B cell (primary cell): ENCODE results near the gene TAL1. TPM values are rescaled to one million over a fixed set of nuclear protein-coding genes. Genes with fewer than 3 reads are reported as not detected.

Experiments
- ATAC-seq: fragments of 200-7000 bp; cut with Tn5 transposase; one replicate; pipeline ENCODE4 v1.10.0; 2021; ENCODE audit warnings: low read depth, mild to moderate bottlenecking, moderate number of reproducible peaks, moderate library complexity
- CTCF ChIA-PET: fragments of 350-600 bp; sonication (Branson Sonifier 250); formaldehyde crosslinking; loops from one replicate; lab custom pipeline; 2021; ENCODE audit warnings: antibody characterized with exemption, inconsistent platforms; lab: Charles Lee
- POLR2A ChIA-PET: fragments of 350-600 bp; sonication (Branson Sonifier 250); formaldehyde crosslinking; loops from one replicate; lab custom pipeline; 2021; ENCODE audit warnings: antibody characterized with exemption; lab: Charles Lee
- DNase-seq: peaks from one replicate; pipeline ENCODE4 v3.0.0; 2013
- H2AFZ ChIP-seq: 2 replicates; pipeline ENCODE4 v1.6.1; 2012; ENCODE audit warnings: mild to moderate bottlenecking, low read depth, low read length; ENCODE audit not compliant: insufficient read depth, poor library complexity, severe bottlenecking
- H3K27ac ChIP-seq, 2 donors: 1 replicate in 1 of 2; 2 replicates in 1 of 2; pipeline ENCODE4 v1.5.1; 2012 to 2013; ENCODE audit warnings: low read length in 2 of 2, mild to moderate bottlenecking in 2 of 2, moderate library complexity in 1 of 2
- H3K27me3 ChIP-seq, 4 experiments: fragments of 200-600 bp in 1 of 4; sonication (generic) in 1 of 4; replicated peaks in 1 of 4; 1 replicate in 2 of 4; 2 replicates in 2 of 4; pipeline versions ENCODE4 v1.6.1 to v1.7.0; 2013 to 2016; ENCODE audit warnings: low read length in 3 of 4, mild to moderate bottlenecking in 2 of 4, mixed read lengths in 1 of 4, moderate library complexity in 1 of 4; ENCODE audit not compliant: insufficient read depth in 4 of 4, control insufficient read depth in 3 of 4; ENCODE audit errors: control extremely low read depth in 1 of 4
- H3K36me3 ChIP-seq, 2 experiments: replicated peaks in 1 of 2; 1 replicate in 1 of 2; 2 replicates in 1 of 2; pipeline versions ENCODE4 v1.6.1 to v1.7.1; 2013; ENCODE audit warnings: low read length in 1 of 2; ENCODE audit not compliant: insufficient read depth in 2 of 2, control insufficient read depth in 1 of 2; ENCODE audit errors: control extremely low read depth in 1 of 2, extremely low read depth in 1 of 2
- H3K4me1 ChIP-seq, 2 donors: fragments of 200-600 bp in 1 of 2; sonication (generic) in 1 of 2; 1 replicate in 1 of 2; 2 replicates in 1 of 2; pipeline versions ENCODE4 v1.5.1 to v1.6.1; 2013 to 2017; ENCODE audit warnings: low read length in 2 of 2; ENCODE audit not compliant: control insufficient read depth in 2 of 2, insufficient read depth in 2 of 2
- H3K4me2 ChIP-seq: replicated peaks from 2 replicates; pipeline ENCODE3; 2012; ENCODE audit warnings: mild to moderate bottlenecking, low read depth, low read length; ENCODE audit not compliant: poor library complexity, severe bottlenecking
- H3K4me3 ChIP-seq, 5 experiments: fragments of 200-600 bp in 1 of 5; sonication (generic) in 1 of 5; 1 replicate in 3 of 5; 2 replicates in 2 of 5; pipeline versions ENCODE4 v1.5.1 to v1.7.0; 2011 to 2016; ENCODE audit warnings: low read length in 4 of 5, mild to moderate bottlenecking in 4 of 5, low read depth in 2 of 5, control low read depth in 1 of 5, moderate library complexity in 1 of 5; ENCODE audit not compliant: insufficient read depth in 1 of 5; ENCODE audit errors: control extremely low read depth in 1 of 5, extremely low read depth in 1 of 5
- H3K79me2 ChIP-seq: fragments of 200-600 bp; sonication (generic); one replicate; pipeline ENCODE4 v1.6.0; 2016; ENCODE audit warnings: low read length; ENCODE audit not compliant: control insufficient read depth, insufficient read depth
- H3K9ac ChIP-seq: fragments of 200-600 bp; sonication (generic); 2 replicates; pipeline ENCODE4 v1.6.1; 2017; ENCODE audit warnings: mild to moderate bottlenecking, low read length, moderate library complexity
- H3K9me3 ChIP-seq, 3 donors: one replicate each; pipeline versions ENCODE4 v1.6.1 to v1.7.1; 2013; ENCODE audit warnings: low read length in 2 of 3; ENCODE audit not compliant: control insufficient read depth in 2 of 3, insufficient read depth in 1 of 3; ENCODE audit errors: control extremely low read depth in 1 of 3
- H4K20me1 ChIP-seq: 2 replicates; pipeline ENCODE4 v1.6.0; 2012; ENCODE audit warnings: mild to moderate bottlenecking, low read length; ENCODE audit not compliant: insufficient read depth, control insufficient read depth, poor library complexity, severe bottlenecking
- H3K27ac Mint-ChIP-seq: one replicate; pipeline ENCODE4 v1.8.0; 2021; ENCODE audit warnings: mixed read lengths
- H3K27me3 Mint-ChIP-seq: one replicate; pipeline ENCODE4 v1.8.0; 2021; ENCODE audit warnings: mixed read lengths
- H3K4me1 Mint-ChIP-seq: one replicate; pipeline ENCODE4 v1.8.0; 2021; ENCODE audit warnings: mixed read lengths
- H3K4me3 Mint-ChIP-seq: one replicate; pipeline ENCODE4 v1.8.0; 2021; ENCODE audit warnings: mixed read lengths
- H3K9me3 Mint-ChIP-seq: one replicate; pipeline ENCODE4 v1.8.0; 2022; ENCODE audit warnings: mixed read lengths; ENCODE audit not compliant: insufficient read depth
- EZH2 ChIP-seq: IDR thresholded peaks from 2 replicates; pipeline ENCODE4 v1.6.1; 2012; ENCODE audit warnings: borderline replicate concordance, low read depth, mild to moderate bottlenecking, moderate library complexity, low read length; ENCODE audit not compliant: insufficient read depth, poor library complexity, severe bottlenecking
- WGBS: methylation state at CpG from one replicate; pipeline ENCODE4 v1.1.5; 2013; ENCODE audit warnings: missing lambda C conversion rate; ENCODE audit not compliant: insufficient coverage; 5-methylcytosine and 5-hydroxymethylcytosine counted together
- intact Hi-C: fragments of 100-400 bp; cut with micrococcal nuclease; formaldehyde crosslinking; loops from one replicate; pipeline ENCODE4 v1.10.0; 2022
- polyA plus RNA-seq: library from polyadenylated mRNA; depleted of rRNA; stranded (reverse); fragments of >200 nt; gene quantifications from 2 replicates; pipeline ENCODE4 v1.2.3, GENCODE V29; 2012
- total RNA-seq, 2 donors: library from RNA; stranded (reverse); fragments of 120-200 nt in 1 of 2; gene quantifications; 1 replicate in 1 of 2; 2 replicates in 1 of 2; pipeline versions ENCODE4 v1.2.3 to v1.2.4, GENCODE V29; 2013 to 2022
- TF ChIP-seq, protein P1 (sequence below): fragments of 200-600 bp; IDR thresholded peaks from one replicate; pipeline ENCODE4 v1.8.0; 2022; ENCODE audit warnings: antibody characterized with exemption, mild to moderate bottlenecking

Gene TAL1
- total and polyA plus RNA-seq, 2 donors (not counting 1 experiment from before 2014, with no cell fraction given), result not detected

DNA sequence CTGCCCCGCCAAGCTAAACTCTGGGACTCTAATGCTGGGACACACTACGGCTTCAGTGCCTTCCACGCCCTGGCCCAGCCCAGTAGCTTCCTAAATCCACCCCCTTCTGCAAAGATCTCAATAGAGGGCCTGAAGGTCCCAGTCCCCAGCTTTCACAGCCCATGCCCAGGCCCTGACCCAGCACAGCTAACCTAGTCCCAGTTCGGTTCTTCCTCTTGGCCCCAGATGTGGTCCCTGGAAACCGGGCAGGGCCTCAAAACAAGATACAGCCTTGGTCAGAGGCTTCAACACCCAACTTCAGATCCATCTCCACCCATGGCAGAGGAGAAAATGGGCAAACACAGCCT, 41.5 kb downstream of the TAL1 start:
- no peak overlapping the region for H3K9ac ChIP-seq
- no peak overlapping the region for H2AFZ ChIP-seq
- peaks cover 7% of the 10 kb centered on the region for H3K27me3 Mint-ChIP-seq
- no peaks in the 10 kb centered on the region for H3K27me3 ChIP-seq
- no peaks in the 10 kb centered on the region for H3K4me1 ChIP-seq
- 76% methylated on average over 5 of the region's 5 CpGs for WGBS
- CTCF ChIA-PET, result interaction anchor here (0.8 to 5.7 kb wide), 5 partner anchors 10 to 519 kb away, joined by 3 to 36 read pairs (median 6); no protein-coding TSS in a partner anchor
- H3K27ac Mint-ChIP-seq, result no peak overlapping the region
- no peaks in the 10 kb centered on the region for H3K4me1 Mint-ChIP-seq
- intact Hi-C loops, result loop anchor here (5.0 kb wide), 1 partner anchor 72 kb away; no protein-coding TSS in a partner anchor
- no peak for ATAC-seq
- H3K4me3 Mint-ChIP-seq, result no peak overlapping the region
- no peaks in the 10 kb centered on the region for H3K9me3 ChIP-seq
- POLR2A ChIA-PET, result no interaction called here
- H3K9me3 Mint-ChIP-seq, result no peaks in the 10 kb centered on the region
- H3K4me2 ChIP-seq, result no peak overlapping the region
- no peak overlapping the region for H3K27ac ChIP-seq
- H3K4me3 ChIP-seq, result no peak overlapping the region
- DNase-seq, result no peak
- TF ChIP-seq, protein P1, sequence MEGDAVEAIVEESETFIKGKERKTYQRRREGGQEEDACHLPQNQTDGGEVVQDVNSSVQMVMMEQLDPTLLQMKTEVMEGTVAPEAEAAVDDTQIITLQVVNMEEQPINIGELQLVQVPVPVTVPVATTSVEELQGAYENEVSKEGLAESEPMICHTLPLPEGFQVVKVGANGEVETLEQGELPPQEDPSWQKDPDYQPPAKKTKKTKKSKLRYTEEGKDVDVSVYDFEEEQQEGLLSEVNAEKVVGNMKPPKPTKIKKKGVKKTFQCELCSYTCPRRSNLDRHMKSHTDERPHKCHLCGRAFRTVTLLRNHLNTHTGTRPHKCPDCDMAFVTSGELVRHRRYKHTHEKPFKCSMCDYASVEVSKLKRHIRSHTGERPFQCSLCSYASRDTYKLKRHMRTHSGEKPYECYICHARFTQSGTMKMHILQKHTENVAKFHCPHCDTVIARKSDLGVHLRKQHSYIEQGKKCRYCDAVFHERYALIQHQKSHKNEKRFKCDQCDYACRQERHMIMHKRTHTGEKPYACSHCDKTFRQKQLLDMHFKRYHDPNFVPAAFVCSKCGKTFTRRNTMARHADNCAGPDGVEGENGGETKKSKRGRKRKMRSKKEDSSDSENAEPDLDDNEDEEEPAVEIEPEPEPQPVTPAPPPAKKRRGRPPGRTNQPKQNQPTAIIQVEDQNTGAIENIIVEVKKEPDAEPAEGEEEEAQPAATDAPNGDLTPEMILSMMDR, result no peak
- TF ChIP-seq EZH2, result no peak
- H3K36me3 ChIP-seq, result no peaks in the 10 kb centered on the region
- no peaks in the 10 kb centered on the region for H4K20me1 ChIP-seq
- no peaks in the 10 kb centered on the region for H3K79me2 ChIP-seq

DNA sequence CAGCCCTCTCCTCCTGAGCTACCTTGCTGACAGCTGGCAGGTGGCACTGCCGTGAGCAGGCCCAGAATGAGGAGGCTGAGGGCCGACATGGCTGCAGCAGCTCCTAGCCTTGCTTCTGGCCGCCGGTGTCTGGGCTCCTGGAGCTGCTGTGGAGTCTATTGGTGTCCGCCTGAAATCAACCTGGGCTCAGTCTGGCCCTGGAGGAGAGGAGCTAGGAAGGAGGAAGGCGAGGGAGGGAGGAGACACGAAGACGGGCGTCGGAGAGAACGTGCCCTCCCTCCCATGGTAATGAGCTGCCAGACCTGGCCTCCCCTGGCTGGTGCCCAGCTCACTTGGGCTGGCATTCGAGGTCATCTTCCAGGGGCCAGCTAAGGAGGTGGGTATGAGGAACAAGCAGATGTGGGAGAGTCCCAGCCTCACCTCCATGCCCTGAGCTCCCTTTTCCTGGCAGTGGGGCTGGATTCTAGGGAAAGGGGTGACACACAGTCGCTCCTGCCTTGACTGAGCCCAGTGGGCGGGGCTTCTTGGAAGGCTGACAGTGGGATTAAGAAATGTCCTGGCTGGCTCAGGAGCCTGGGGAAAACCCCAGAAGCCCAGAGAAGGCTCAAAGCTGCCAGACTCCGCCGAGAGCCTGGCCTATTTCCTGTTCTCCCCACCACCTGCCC, 42.0 kb downstream of the TAL1 start, which contains the start of gene PDZK1IP1:
PDZK1IP1 (minus strand) TSS at position 193 of the 665 bp plus-strand sequence; CDS start at position 89, 104 bp downstream.
- DNase-seq, result no peak
- H3K27me3 Mint-ChIP-seq, result peaks cover 10% of the 10 kb centered on the region

More for the DNA sequence above, 42.0 kb downstream of the TAL1 start, which contains the start of gene PDZK1IP1:
- no peak for ATAC-seq
- TF ChIP-seq, protein P1, result no peak
- TF ChIP-seq EZH2, result no peak
- Histone ChIP-seq H2AFZ (no peak within 1 kb of the TSS), H3K27me3 (no peaks in the 10 kb centered on the region), H3K27ac (no peak within 1 kb of the TSS), H3K4me1 (no peaks in the 10 kb centered on the region), H3K4me2 (no peak within 1 kb of the TSS), H3K36me3 (no peaks in the 10 kb centered on the region), H3K79me2 (no peaks in the 10 kb centered on the region), H3K4me3 (no peak within 1 kb of the TSS), H3K9ac (no peak within 1 kb of the TSS), H4K20me1 (no peaks in the 10 kb centered on the region), H3K9me3 (no peaks in the 10 kb centered on the region)
- H3K4me3 Mint-ChIP-seq, result no peak within 1 kb of the TSS
- intact Hi-C loops, result loop anchor here (5.0 kb wide), 1 partner anchor 72 kb away; no protein-coding TSS in a partner anchor
- WGBS, result 74% methylated on average over 15 of the region's 16 CpGs
- ChIA-PET CTCF (interaction anchor here (0.8 to 5.7 kb wide), 5 partner anchors 11 to 520 kb away, joined by 3 to 36 read pairs (median 6); no protein-coding TSS in a partner anchor), POLR2A (no interaction called here)
- no peaks in the 10 kb centered on the region for H3K9me3 Mint-ChIP-seq
- no peaks in the 10 kb centered on the region for H3K4me1 Mint-ChIP-seq
- H3K27ac Mint-ChIP-seq, result no peak within 1 kb of the TSS
